ENCODE measurements around the gene NUP85.
"Not testable (repeated sequence)": the region's sequence is repeated elsewhere in the genome, so short reads cannot be mapped to it uniquely, and the experiment has no call there.

NUP85 gene

GRCh38 chr17:75163074-75163473, 42.4 kb upstream of the NUP85 start:
- peaks cover 10 to 78% of the 10 kb centered on the region in 2 donors for H3K36me3 ChIP-seq (replicated peaks in 1 of 2; ENCODE audit: control insufficient read depth in 2 of 2, insufficient read depth in 2 of 2, low read length in 2 of 2)
- no CpG with 5 or more reads among the region's 5 CpGs for WGBS, 2 donors (ENCODE audit: extremely low coverage in 2 of 2, insufficient read length in 2 of 2, insufficient replicate concordance in 1 of 2)

GRCh38 chr17:75164606-75165005, 40.9 kb upstream of the NUP85 start:
- H3K36me3 ChIP-seq (replicated peaks in 1 of 2; ENCODE audit: control insufficient read depth in 2 of 2, insufficient read depth in 2 of 2, low read length in 2 of 2): peaks cover 15 to 80% of the 10 kb centered on the region in 2 donors
- not testable (repeated sequence) for H3K4me3 ChIP-seq (ENCODE audit: low read length in 2 of 2); H2BK120ac ChIP-seq (ENCODE audit: low read depth, low read length); H3K18ac ChIP-seq (ENCODE audit: low read length); H2AFZ ChIP-seq (ENCODE audit: low read length); H3K4ac ChIP-seq (ENCODE audit: low read length); H3K27me3 ChIP-seq (ENCODE audit: control insufficient read depth in 3 of 3, insufficient read depth in 3 of 3, low read depth in 1 of 3, low read length in 3 of 3); H4K91ac ChIP-seq (ENCODE audit: low read depth, low read length, poor library complexity); H2BK15ac ChIP-seq (ENCODE audit: low read length); H3K23ac ChIP-seq (ENCODE audit: low read depth, low read length, poor library complexity); H3K4me2 ChIP-seq (ENCODE audit: insufficient read depth, low read length, poor library complexity, severe bottlenecking); H3K27ac ChIP-seq (replicated peaks; ENCODE audit: low read length); H2BK5ac ChIP-seq (ENCODE audit: low read length); H2BK12ac ChIP-seq (ENCODE audit: low read length); H3K9ac ChIP-seq (ENCODE audit: low read depth, low read length, poor library complexity); H3K79me1 ChIP-seq (ENCODE audit: low read depth, low read length); H4K8ac ChIP-seq (ENCODE audit: low read depth, low read length); H3K4me1 ChIP-seq (ENCODE audit: control insufficient read depth in 2 of 2, insufficient read depth in 1 of 2, low read depth in 1 of 2, low read length in 2 of 2); H2AK5ac ChIP-seq (ENCODE audit: low read depth, low read length); H3K14ac ChIP-seq (ENCODE audit: low read length); H3K9me3 ChIP-seq (replicated peaks in 1 of 2; ENCODE audit: control insufficient read depth in 2 of 2, insufficient read depth in 1 of 2, low read depth in 1 of 2, low read length in 2 of 2); DNase-seq (ENCODE audit: low spot score)
- no CpG with 5 or more reads among the region's 15 CpGs for WGBS, 2 donors (ENCODE audit: extremely low coverage in 2 of 2, insufficient read length in 2 of 2, insufficient replicate concordance in 1 of 2)

More at GRCh38 chr17:75163074-75163473, 42.4 kb upstream of the NUP85 start:
- Histone ChIP-seq H3K9ac (ENCODE audit: low read depth, low read length, poor library complexity) (no peak overlapping the region), H3K14ac (ENCODE audit: low read length) (no peak overlapping the region), H3K18ac (ENCODE audit: low read length) (no peak overlapping the region), H2BK12ac (ENCODE audit: low read length) (no peak overlapping the region), H3K4me1 (ENCODE audit: control insufficient read depth in 2 of 2, insufficient read depth in 1 of 2, low read depth in 1 of 2, low read length in 2 of 2) (no peaks in the 10 kb centered on the region), H3K27me3 (ENCODE audit: control insufficient read depth in 3 of 3, insufficient read depth in 3 of 3, low read depth in 1 of 3, low read length in 3 of 3) (no peaks in the 10 kb centered on the region), H3K4ac (ENCODE audit: low read length) (no peak overlapping the region), H2BK15ac (ENCODE audit: low read length) (no peak overlapping the region), H4K91ac (ENCODE audit: low read depth, low read length, poor library complexity) (no peak overlapping the region), H3K4me3 (ENCODE audit: low read length in 2 of 2) (no peak overlapping the region), H3K79me1 (ENCODE audit: low read depth, low read length) (no peaks in the 10 kb centered on the region), H2AFZ (ENCODE audit: low read length) (no peak overlapping the region), H4K8ac (ENCODE audit: low read depth, low read length) (no peak overlapping the region), H2BK5ac (ENCODE audit: low read length) (no peak overlapping the region), H3K4me2 (ENCODE audit: insufficient read depth, low read length, poor library complexity, severe bottlenecking) (no peak overlapping the region), H2BK120ac (ENCODE audit: low read depth, low read length) (no peak overlapping the region), H2AK5ac (ENCODE audit: low read depth, low read length) (no peak overlapping the region), H3K23ac (ENCODE audit: low read depth, low read length, poor library complexity) (no peak overlapping the region), H3K27ac (replicated peaks; ENCODE audit: low read length) (no peak overlapping the region), H3K9me3 (replicated peaks in 1 of 2; ENCODE audit: control insufficient read depth in 2 of 2, insufficient read depth in 1 of 2, low read depth in 1 of 2, low read length in 2 of 2) (no peaks in the 10 kb centered on the region)
- no peak for DNase-seq (ENCODE audit: low spot score)

GRCh38 chr17:75168998-75169397, 36.5 kb upstream of the NUP85 start:
- H3K79me1 ChIP-seq (ENCODE audit: low read depth, low read length): peaks cover 2% of the 10 kb centered on the region
- no peak overlapping the region for H3K4me3 ChIP-seq (ENCODE audit: low read length in 2 of 2)
- H3K27ac ChIP-seq (replicated peaks; ENCODE audit: low read length): no peak overlapping the region
- no peak overlapping the region for H3K18ac ChIP-seq (ENCODE audit: low read length)
- no peak overlapping the region for H3K4ac ChIP-seq (ENCODE audit: low read length)
- H3K4me1 ChIP-seq (ENCODE audit: control insufficient read depth in 2 of 2, insufficient read depth in 1 of 2, low read depth in 1 of 2, low read length in 2 of 2): no peaks in the 10 kb centered on the region
- H2BK12ac ChIP-seq (ENCODE audit: low read length): no peak overlapping the region
- no peak overlapping the region for H2AFZ ChIP-seq (ENCODE audit: low read length)
- H2AK5ac ChIP-seq (ENCODE audit: low read depth, low read length): no peak overlapping the region
- no CpG with 5 or more reads among the region's 4 CpGs for WGBS, 2 donors (ENCODE audit: extremely low coverage in 2 of 2, insufficient read length in 2 of 2, insufficient replicate concordance in 1 of 2)
- no peaks in the 10 kb centered on the region for H3K9me3 ChIP-seq (replicated peaks in 1 of 2; ENCODE audit: control insufficient read depth in 2 of 2, insufficient read depth in 1 of 2, low read depth in 1 of 2, low read length in 2 of 2)
- H3K4me2 ChIP-seq (ENCODE audit: insufficient read depth, low read length, poor library complexity, severe bottlenecking): no peak overlapping the region
- H3K9ac ChIP-seq (ENCODE audit: low read depth, low read length, poor library complexity): no peak overlapping the region
- H3K36me3 ChIP-seq (replicated peaks in 1 of 2; ENCODE audit: control insufficient read depth in 2 of 2, insufficient read depth in 2 of 2, low read length in 2 of 2): peaks cover 25 to 92% of the 10 kb centered on the region in 2 donors
- no peak overlapping the region for H4K8ac ChIP-seq (ENCODE audit: low read depth, low read length)
- no peak overlapping the region for H2BK15ac ChIP-seq (ENCODE audit: low read length)
- H4K91ac ChIP-seq (ENCODE audit: low read depth, low read length, poor library complexity): no peak overlapping the region
- DNase-seq (ENCODE audit: low spot score): no peak
- H2BK120ac ChIP-seq (ENCODE audit: low read depth, low read length): no peak overlapping the region
- no peaks in the 10 kb centered on the region for H3K27me3 ChIP-seq (ENCODE audit: control insufficient read depth in 3 of 3, insufficient read depth in 3 of 3, low read depth in 1 of 3, low read length in 3 of 3)
- H2BK5ac ChIP-seq (ENCODE audit: low read length): no peak overlapping the region
- no peak overlapping the region for H3K23ac ChIP-seq (ENCODE audit: low read depth, low read length, poor library complexity)
- no peak overlapping the region for H3K14ac ChIP-seq (ENCODE audit: low read length)

- Histone ChIP-seq H3K18ac (ENCODE audit: low read length) (no peak overlapping the region), H3K4me1 (ENCODE audit: control insufficient read depth in 2 of 2, insufficient read depth in 1 of 2, low read depth in 1 of 2, low read length in 2 of 2) (no peaks in the 10 kb centered on the region), H3K14ac (ENCODE audit: low read length) (no peak overlapping the region), H3K4me3 (ENCODE audit: low read length in 2 of 2) (no peak overlapping the region), H2BK12ac (ENCODE audit: low read length) (no peak overlapping the region), H3K27ac (replicated peaks; ENCODE audit: low read length) (no peak overlapping the region), H2AFZ (ENCODE audit: low read length) (no peak overlapping the region), H3K4me2 (ENCODE audit: insufficient read depth, low read length, poor library complexity, severe bottlenecking) (no peak overlapping the region), H2BK5ac (ENCODE audit: low read length) (no peak overlapping the region), H2BK15ac (ENCODE audit: low read length) (no peak overlapping the region), H3K36me3 (replicated peaks in 1 of 2; ENCODE audit: control insufficient read depth in 2 of 2, insufficient read depth in 2 of 2, low read length in 2 of 2) (peaks cover 42 to 97% of the 10 kb centered on the region in 2 donors), H3K79me1 (ENCODE audit: low read depth, low read length) (peaks cover 5% of the 10 kb centered on the region), H3K4ac (ENCODE audit: low read length) (no peak overlapping the region), H2BK120ac (ENCODE audit: low read depth, low read length) (no peak overlapping the region), H4K8ac (ENCODE audit: low read depth, low read length) (no peak overlapping the region), H3K9ac (ENCODE audit: low read depth, low read length, poor library complexity) (no peak overlapping the region), H3K9me3 (replicated peaks in 1 of 2; ENCODE audit: control insufficient read depth in 2 of 2, insufficient read depth in 1 of 2, low read depth in 1 of 2, low read length in 2 of 2) (no peaks in the 10 kb centered on the region), H2AK5ac (ENCODE audit: low read depth, low read length) (no peak overlapping the region), H3K23ac (ENCODE audit: low read depth, low read length, poor library complexity) (no peak overlapping the region), H4K91ac (ENCODE audit: low read depth, low read length, poor library complexity) (no peak overlapping the region), H3K27me3 (ENCODE audit: control insufficient read depth in 3 of 3, insufficient read depth in 3 of 3, low read depth in 1 of 3, low read length in 3 of 3) (no peaks in the 10 kb centered on the region)
- WGBS, 2 donors (ENCODE audit: extremely low coverage in 2 of 2, insufficient read length in 2 of 2, insufficient replicate concordance in 1 of 2): no CpG with 5 or more reads among the region's 4 CpGs
- DNase-seq (ENCODE audit: low spot score): no peak
These were observed 32.0 kb upstream of the NUP85 start for GRCh38 chr17:75173526-75173925.

All from neuronal stem cell (in vitro differentiated cells).